ENCODE measurements around the gene EFHC2.

Gene EFHC2

GRCh38 chrX:44175455-44175854, 168.0 kb downstream of the EFHC2 start:
- ATAC-seq, result no peak
- no peak for TF ChIP-seq ISL1 (CRISPR knock-in tag; IDR thresholded peaks at IDR 0.05)
- TF ChIP-seq TCF4 (CRISPR knock-in tag; IDR thresholded peaks at IDR 0.05; ENCODE audit: borderline replicate concordance), result no peak
- no peak for TF ChIP-seq TSHZ2 (CRISPR knock-in tag; IDR thresholded peaks at IDR 0.05)
- no peak for TF ChIP-seq ZFP30 (CRISPR knock-in tag; IDR thresholded peaks at IDR 0.05)

- TF ChIP-seq, protein P1, sequence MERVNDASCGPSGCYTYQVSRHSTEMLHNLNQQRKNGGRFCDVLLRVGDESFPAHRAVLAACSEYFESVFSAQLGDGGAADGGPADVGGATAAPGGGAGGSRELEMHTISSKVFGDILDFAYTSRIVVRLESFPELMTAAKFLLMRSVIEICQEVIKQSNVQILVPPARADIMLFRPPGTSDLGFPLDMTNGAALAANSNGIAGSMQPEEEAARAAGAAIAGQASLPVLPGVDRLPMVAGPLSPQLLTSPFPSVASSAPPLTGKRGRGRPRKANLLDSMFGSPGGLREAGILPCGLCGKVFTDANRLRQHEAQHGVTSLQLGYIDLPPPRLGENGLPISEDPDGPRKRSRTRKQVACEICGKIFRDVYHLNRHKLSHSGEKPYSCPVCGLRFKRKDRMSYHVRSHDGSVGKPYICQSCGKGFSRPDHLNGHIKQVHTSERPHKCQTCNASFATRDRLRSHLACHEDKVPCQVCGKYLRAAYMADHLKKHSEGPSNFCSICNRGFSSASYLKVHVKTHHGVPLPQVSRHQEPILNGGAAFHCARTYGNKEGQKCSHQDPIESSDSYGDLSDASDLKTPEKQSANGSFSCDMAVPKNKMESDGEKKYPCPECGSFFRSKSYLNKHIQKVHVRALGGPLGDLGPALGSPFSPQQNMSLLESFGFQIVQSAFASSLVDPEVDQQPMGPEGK (CRISPR knock-in tag; IDR thresholded peaks at IDR 0.05; ENCODE audit: borderline replicate concordance), result no peak
- TF ChIP-seq ESRRG (CRISPR knock-in tag; IDR thresholded peaks at IDR 0.05) (no peak), CSRNP3 (CRISPR knock-in tag; IDR thresholded peaks at IDR 0.05) (no peak), RARB (CRISPR knock-in tag; IDR thresholded peaks at IDR 0.05) (no peak), OSR1 (CRISPR knock-in tag; IDR thresholded peaks at IDR 0.05) (no peak), CREB5 (CRISPR knock-in tag; IDR thresholded peaks at IDR 0.05; ENCODE audit: low read depth) (no peak), TSHZ2 (CRISPR knock-in tag; IDR thresholded peaks at IDR 0.05) (no peak), ZFP30 (CRISPR knock-in tag; IDR thresholded peaks at IDR 0.05) (no peak), ZNF8 (CRISPR knock-in tag; IDR thresholded peaks at IDR 0.05) (no peak), ZC3H10 (CRISPR knock-in tag; IDR thresholded peaks at IDR 0.05) (no peak), ZNF565 (CRISPR knock-in tag; conservative IDR thresholded peaks at IDR 0.05; ENCODE audit: low read depth) (no peak), GLIS3 (CRISPR knock-in tag; IDR thresholded peaks at IDR 0.05) (no peak)
- no peak for ATAC-seq
These were observed 169.4 kb downstream of the EFHC2 start for GRCh38 chrX:44174061-44174460.

DNA sequence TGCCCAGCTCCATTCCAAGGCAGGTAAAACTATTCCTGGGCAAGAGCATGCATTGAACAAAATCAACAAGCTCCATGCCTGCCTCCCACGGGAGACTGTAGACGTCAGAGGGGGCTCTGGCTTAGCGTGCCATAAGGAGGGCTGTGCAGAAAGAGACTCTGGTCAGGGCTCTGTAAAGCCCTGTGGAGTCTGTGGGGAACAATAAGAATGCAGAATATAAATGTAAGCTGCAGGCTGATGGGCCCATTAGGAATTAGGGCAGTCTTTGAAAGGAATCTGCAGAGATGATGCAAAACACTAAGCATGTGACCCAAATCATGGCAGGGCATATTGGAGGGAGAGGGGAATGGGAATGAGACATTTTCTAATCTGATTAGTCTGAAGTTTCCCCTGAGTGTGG, 170.3 kb downstream of the EFHC2 start:
- no peak for ATAC-seq
- TF ChIP-seq PPARA (CRISPR knock-in tag; IDR thresholded peaks at IDR 0.05; ENCODE audit: borderline replicate concordance), result no peak
- no peak for TF ChIP-seq RARB (CRISPR knock-in tag; IDR thresholded peaks at IDR 0.05)
- no peak for TF ChIP-seq SNAI2 (CRISPR knock-in tag; IDR thresholded peaks at IDR 0.05)
- TF ChIP-seq CREB5 (CRISPR knock-in tag; IDR thresholded peaks at IDR 0.05; ENCODE audit: low read depth), result no peak
- no peak for TF ChIP-seq TSHZ2 (CRISPR knock-in tag; IDR thresholded peaks at IDR 0.05)
- no peak for TF ChIP-seq CSRNP3 (CRISPR knock-in tag; IDR thresholded peaks at IDR 0.05)
- no peak for TF ChIP-seq ZNF70 (CRISPR knock-in tag; IDR thresholded peaks at IDR 0.05)
- TF ChIP-seq, protein P2, sequence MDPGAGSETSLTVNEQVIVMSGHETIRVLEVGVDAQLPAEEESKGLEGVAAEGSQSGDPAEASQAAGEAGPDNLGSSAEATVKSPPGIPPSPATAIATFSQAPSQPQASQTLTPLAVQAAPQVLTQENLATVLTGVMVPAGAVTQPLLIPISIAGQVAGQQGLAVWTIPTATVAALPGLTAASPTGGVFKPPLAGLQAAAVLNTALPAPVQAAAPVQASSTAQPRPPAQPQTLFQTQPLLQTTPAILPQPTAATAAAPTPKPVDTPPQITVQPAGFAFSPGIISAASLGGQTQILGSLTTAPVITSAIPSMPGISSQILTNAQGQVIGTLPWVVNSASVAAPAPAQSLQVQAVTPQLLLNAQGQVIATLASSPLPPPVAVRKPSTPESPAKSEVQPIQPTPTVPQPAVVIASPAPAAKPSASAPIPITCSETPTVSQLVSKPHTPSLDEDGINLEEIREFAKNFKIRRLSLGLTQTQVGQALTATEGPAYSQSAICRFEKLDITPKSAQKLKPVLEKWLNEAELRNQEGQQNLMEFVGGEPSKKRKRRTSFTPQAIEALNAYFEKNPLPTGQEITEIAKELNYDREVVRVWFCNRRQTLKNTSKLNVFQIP (CRISPR knock-in tag; IDR thresholded peaks at IDR 0.05; ENCODE audit: borderline replicate concordance, low read depth), result no peak
- no peak for TF ChIP-seq ZFP30 (CRISPR knock-in tag; IDR thresholded peaks at IDR 0.05)
- TF ChIP-seq ESRRG (CRISPR knock-in tag; IDR thresholded peaks at IDR 0.05), result no peak
- no peak for TF ChIP-seq ZNF565 (CRISPR knock-in tag; conservative IDR thresholded peaks at IDR 0.05; ENCODE audit: low read depth)
- no peak for TF ChIP-seq TCF4 (CRISPR knock-in tag; IDR thresholded peaks at IDR 0.05; ENCODE audit: borderline replicate concordance)
- TF ChIP-seq GLIS3 (CRISPR knock-in tag; IDR thresholded peaks at IDR 0.05), result no peak
